GM21447 (cell line): ENCODE measurements around the gene SYPL1.
"Not testable (repeated sequence)": the region's sequence is repeated elsewhere in the genome, so short reads cannot be mapped to it uniquely, and the experiment has no call there.

ENCODE experiments used
- ATAC-seq: cut with Tn5 transposase; IDR thresholded peaks from one replicate; pipeline ENCODE4 v1.9.1; 2021; ENCODE audit not compliant: unreplicated experiment

The SYPL1 gene

GRCh38 chr7:106112118-106112971, at the start of gene SYPL1:
Gene SYPL1, minus strand, starts transcription at chr7:106112312. Its CDS starts 104 bp downstream, at chr7:106112208.
- ATAC-seq = peak; percentile 75

- ATAC-seq = no peak
Observed at GRCh38 chr7:106155027-106155426, 42.9 kb upstream of the SYPL1 start.

- peak; percentile 82 for ATAC-seq
Observed at GRCh38 chr7:106153891-106154449, 41.9 kb upstream of the SYPL1 start.

GRCh38 chr7:106152313-106152665, 40.2 kb upstream of the SYPL1 start:
- ATAC-seq = no peak

- ATAC-seq = no peak
Observed at GRCh38 chr7:106151459-106152312, 39.6 kb upstream of the SYPL1 start.

GRCh38 chr7:106143711-106144337, 31.7 kb upstream of the SYPL1 start:
- no peak for ATAC-seq

- no peak for ATAC-seq
Observed at GRCh38 chr7:106142136-106142535, 30.0 kb upstream of the SYPL1 start.

- no peak for ATAC-seq
Observed at GRCh38 chr7:106140406-106141173, 28.5 kb upstream of the SYPL1 start.

GRCh38 chr7:106139265-106140251, 27.4 kb upstream of the SYPL1 start:
- no peak for ATAC-seq

- no peak for ATAC-seq
Observed at GRCh38 chr7:106138776-106139175, 26.7 kb upstream of the SYPL1 start.

- not testable (repeated sequence) for ATAC-seq
Observed at GRCh38 chr7:106138181-106138580, 26.1 kb upstream of the SYPL1 start.

- ATAC-seq = no peak
Observed at GRCh38 chr7:106134241-106134640, 22.1 kb upstream of the SYPL1 start.

GRCh38 chr7:106129291-106129690, 17.2 kb upstream of the SYPL1 start:
- ATAC-seq = no peak

GRCh38 chr7:106128836-106129235, 16.7 kb upstream of the SYPL1 start:
- ATAC-seq = no peak

- no peak for ATAC-seq
Observed at GRCh38 chr7:106127984-106128780, 16.1 kb upstream of the SYPL1 start.

- ATAC-seq = no peak
Observed at GRCh38 chr7:106126170-106126938, 14.2 kb upstream of the SYPL1 start.

- no peak for ATAC-seq
Observed at GRCh38 chr7:106125417-106125816, 13.3 kb upstream of the SYPL1 start.

GRCh38 chr7:106124186-106124585, 12.1 kb upstream of the SYPL1 start:
- no peak for ATAC-seq
